ENCODE measurements around the gene MRPL44. TPM values are rescaled to one million over a fixed set of nuclear protein-coding genes. Genes with fewer than 3 reads are reported as not detected.

The MRPL44 gene
- total and polyA plus RNA-seq, 2 of the 13 experiments (the other 11 are each of a cell fraction or from before 2014, with no cell fraction given): 38.4 to 78.0 TPM

- TF ChIP-seq RARA (CRISPR knock-in tag; IDR thresholded peaks at IDR 0.05) (peak; percentile 70), ZNF674 (CRISPR knock-in tag; IDR thresholded peaks at IDR 0.05; ENCODE audit: low read depth) (peak; percentile 81; the same call in 1 of the 2 replicates), ZNF317 (CRISPR knock-in tag; IDR thresholded peaks at IDR 0.05) (no peak; the same call in 1 of the 2 replicates), ZNF180 (CRISPR knock-in tag; IDR thresholded peaks at IDR 0.05; ENCODE audit: borderline replicate concordance, low read depth) (peak; percentile 26; the same call in 1 of the 2 replicates), ZNF34 (CRISPR knock-in tag; IDR thresholded peaks at IDR 0.05; ENCODE audit: borderline replicate concordance) (no peak), MIER3 (CRISPR knock-in tag; IDR thresholded peaks at IDR 0.05; ENCODE audit: borderline replicate concordance) (peak; percentile 88; the same call in 1 of the 2 replicates), ARHGAP35 (CRISPR knock-in tag; IDR thresholded peaks at IDR 0.05; ENCODE audit: borderline replicate concordance) (peak; percentile 95), EP300 (IDR thresholded peaks at IDR 0.05; ENCODE audit: low read depth in 2 of 2, low read length in 2 of 2) (peak; percentile 69 to 77; a peak in 3 of 4 replicates), EP300 (CRISPR knock-in tag; IDR thresholded peaks at IDR 0.05; ENCODE audit: borderline replicate concordance) (peak; percentile 85), HMG20B (CRISPR knock-in tag; conservative IDR thresholded peaks at IDR 0.05) (peak; percentile 84), ZSCAN5A (CRISPR knock-in tag; IDR thresholded peaks at IDR 0.05; ENCODE audit: borderline replicate concordance) (peak; percentile 89), ZNF512 (CRISPR knock-in tag; IDR thresholded peaks at IDR 0.05) (peak; percentile 81; the same call in 1 of the 2 replicates), ZBTB14 (CRISPR knock-in tag; IDR thresholded peaks at IDR 0.05) (peak; percentile 68), PITX1 (CRISPR knock-in tag; IDR thresholded peaks at IDR 0.05) (peak; percentile 84), CBX2 (IDR thresholded peaks at IDR 0.05; ENCODE audit: low read depth, low read length) (no peak), CBX2 (CRISPR knock-in tag; IDR thresholded peaks at IDR 0.05; ENCODE audit: low read depth) (no peak), ZFP37 (CRISPR knock-in tag; IDR thresholded peaks at IDR 0.05; ENCODE audit: borderline replicate concordance) (0 out of 2 replicates have a peak, but pooled peaks have one; percentile 73), DRAP1 (CRISPR knock-in tag; IDR thresholded peaks at IDR 0.05) (peak; percentile 90), ATF6 (CRISPR knock-in tag; conservative IDR thresholded peaks at IDR 0.05) (peak; percentile 85; the same call in 1 of the 2 replicates), ZFP62 (CRISPR knock-in tag; IDR thresholded peaks at IDR 0.05) (no peak), HOXA7 (CRISPR knock-in tag; IDR thresholded peaks at IDR 0.05) (0 out of 2 replicates have a peak, but pooled peaks have one; percentile 71)
Observed at GRCh38 chr2:223944703-223945531, 12.3 kb upstream of the MRPL44 start, which contains the start of gene WDFY1 (continued).

All from HepG2 (cell line).